Endodermal cell (in vitro differentiated cells): ENCODE results near the gene NOS2. TPM values are rescaled to one million over a fixed set of nuclear protein-coding genes. Genes with fewer than 3 reads are reported as not detected.

Experiments
- DNase-seq: peaks from one replicate; pipeline ENCODE4 v3.0.0-alpha.2; 2017
- H3K27ac ChIP-seq: 2 replicates; pipeline ENCODE4 v1.5.1; 2013; ENCODE audit warnings: mild to moderate bottlenecking, low read depth, low read length, moderate library complexity
- H3K27me3 ChIP-seq: 2 replicates; pipeline ENCODE4 v1.6.1; 2013; ENCODE audit warnings: mild to moderate bottlenecking, low read length, moderate library complexity; ENCODE audit not compliant: insufficient read depth, control insufficient read depth, poor library complexity, severe bottlenecking
- H3K36me3 ChIP-seq: 2 replicates; pipeline ENCODE4 v1.7.0; 2013; ENCODE audit warnings: mild to moderate bottlenecking, low read length, moderate library complexity; ENCODE audit not compliant: control insufficient read depth, insufficient read depth
- H3K4me1 ChIP-seq: one replicate; pipeline ENCODE4 v1.7.0; 2013; ENCODE audit warnings: low read length; ENCODE audit not compliant: control insufficient read depth, insufficient read depth
- H3K4me3 ChIP-seq: 2 replicates; pipeline ENCODE4 v1.5.1; 2013; ENCODE audit warnings: mild to moderate bottlenecking, low read length, moderate library complexity
- H3K9ac ChIP-seq: 2 replicates; pipeline ENCODE4 v1.6.1; 2013; ENCODE audit warnings: mild to moderate bottlenecking, low read length, moderate library complexity; ENCODE audit not compliant: poor library complexity, severe bottlenecking; ENCODE audit errors: extremely low read depth
- H3K9me3 ChIP-seq: 2 replicates; pipeline ENCODE4 v1.6.1; 2013; ENCODE audit warnings: mild to moderate bottlenecking, low read length, moderate library complexity; ENCODE audit not compliant: control insufficient read depth
- H3K27ac Mint-ChIP-seq: 2 replicates; pipeline ENCODE4 v1.8.0; 2020; ENCODE audit warnings: mixed read lengths
- H3K27me3 Mint-ChIP-seq: 2 replicates; pipeline ENCODE4 v1.8.0; 2021; ENCODE audit warnings: mild to moderate bottlenecking, mixed read lengths; ENCODE audit not compliant: insufficient read depth
- H3K36me3 Mint-ChIP-seq: 2 replicates; pipeline ENCODE4 v1.8.0; 2020; ENCODE audit warnings: low read depth, mixed read lengths
- H3K4me1 Mint-ChIP-seq: 2 replicates; pipeline ENCODE4 v1.8.0; 2020; ENCODE audit warnings: mixed read lengths
- H3K4me3 Mint-ChIP-seq: 2 replicates; pipeline ENCODE4 v1.8.0; 2020; ENCODE audit warnings: mild to moderate bottlenecking, moderate library complexity, mixed read lengths
- H3K9me3 Mint-ChIP-seq: 2 replicates; pipeline ENCODE4 v1.8.0; 2020; ENCODE audit warnings: mild to moderate bottlenecking, mixed read lengths
- WGBS, 2 experiments: methylation state at CpG; one replicate each; pipeline versions ENCODE4 v1.1.5 to v1.1.7; 2013; ENCODE audit warnings: missing lambda C conversion rate in 2 of 2, mixed read lengths in 1 of 2; ENCODE audit not compliant: insufficient coverage in 1 of 2, insufficient read length in 1 of 2; 5-methylcytosine and 5-hydroxymethylcytosine counted together
- total RNA-seq, 2 donors: library from RNA; stranded (reverse); fragmentation: NEBNext Ultra II Directional in 1 of 2; extraction: Animal tissue kit (Norgen Biotek cat#: 25700) in 1 of 2; gene quantifications; 2 replicates in 1 of 2; 3 replicates in 1 of 2; pipeline ENCODE4 v1.2.1, GENCODE V29; 2021
- TF ChIP-seq, protein P1 (sequence below): fragments of 200-600 bp; sonication (generic); conservative IDR thresholded peaks from 2 replicates; pipeline ENCODE4 v1.5.0; 2021; ENCODE audit warnings: antibody characterized with exemption, mild to moderate bottlenecking

The NOS2 gene
- total RNA-seq, 2 donors from 2014 or later, result 0.26 to 0.62 TPM

DNA sequence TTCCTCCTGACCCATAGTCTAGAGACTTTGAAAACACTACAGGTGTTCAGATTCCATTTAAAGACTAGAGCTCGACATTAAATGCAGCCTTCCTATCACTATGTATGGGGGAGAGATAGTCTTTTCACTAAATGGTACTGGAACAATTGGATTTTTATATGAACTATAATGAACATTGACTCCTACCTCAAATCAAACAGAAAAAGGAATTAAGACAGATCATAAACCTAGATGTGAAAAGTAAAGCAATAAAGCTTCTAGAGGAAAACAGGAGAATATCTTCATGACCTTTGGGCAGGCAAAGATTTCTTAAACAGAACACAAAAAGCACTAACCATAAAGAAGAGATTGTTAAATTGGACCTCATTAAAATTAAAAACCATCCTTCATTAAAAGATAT lies 18.8 kb upstream of the NOS2 start:
- no peak overlapping the region for H3K9ac ChIP-seq
- no peaks in the 10 kb centered on the region for H3K27me3 ChIP-seq
- TF ChIP-seq, protein P1, sequence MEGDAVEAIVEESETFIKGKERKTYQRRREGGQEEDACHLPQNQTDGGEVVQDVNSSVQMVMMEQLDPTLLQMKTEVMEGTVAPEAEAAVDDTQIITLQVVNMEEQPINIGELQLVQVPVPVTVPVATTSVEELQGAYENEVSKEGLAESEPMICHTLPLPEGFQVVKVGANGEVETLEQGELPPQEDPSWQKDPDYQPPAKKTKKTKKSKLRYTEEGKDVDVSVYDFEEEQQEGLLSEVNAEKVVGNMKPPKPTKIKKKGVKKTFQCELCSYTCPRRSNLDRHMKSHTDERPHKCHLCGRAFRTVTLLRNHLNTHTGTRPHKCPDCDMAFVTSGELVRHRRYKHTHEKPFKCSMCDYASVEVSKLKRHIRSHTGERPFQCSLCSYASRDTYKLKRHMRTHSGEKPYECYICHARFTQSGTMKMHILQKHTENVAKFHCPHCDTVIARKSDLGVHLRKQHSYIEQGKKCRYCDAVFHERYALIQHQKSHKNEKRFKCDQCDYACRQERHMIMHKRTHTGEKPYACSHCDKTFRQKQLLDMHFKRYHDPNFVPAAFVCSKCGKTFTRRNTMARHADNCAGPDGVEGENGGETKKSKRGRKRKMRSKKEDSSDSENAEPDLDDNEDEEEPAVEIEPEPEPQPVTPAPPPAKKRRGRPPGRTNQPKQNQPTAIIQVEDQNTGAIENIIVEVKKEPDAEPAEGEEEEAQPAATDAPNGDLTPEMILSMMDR, result no peak
- H3K4me1 Mint-ChIP-seq, result no peaks in the 10 kb centered on the region
- no peaks in the 10 kb centered on the region for H3K27me3 Mint-ChIP-seq
- peaks cover 27% of the 10 kb centered on the region for H3K9me3 ChIP-seq
- H3K27ac Mint-ChIP-seq, result no peak overlapping the region
- peaks cover 34% of the 10 kb centered on the region for H3K9me3 Mint-ChIP-seq
- no peaks in the 10 kb centered on the region for H3K36me3 ChIP-seq
- H3K4me3 Mint-ChIP-seq, result no peak overlapping the region
- DNase-seq, result no peak
- H3K4me3 ChIP-seq, result no peak overlapping the region
- no CpG with 5 or more reads among the region's 1 CpG for WGBS, 2 experiments
- no peak overlapping the region for H3K27ac ChIP-seq
- H3K36me3 Mint-ChIP-seq, result no peaks in the 10 kb centered on the region
- H3K4me1 ChIP-seq, result no peaks in the 10 kb centered on the region

- TF ChIP-seq, protein P1, result no peak
- no peak overlapping the region for H3K9ac ChIP-seq
- Mint-ChIP-seq H3K4me3 (no peak overlapping the region), H3K4me1 (no peaks in the 10 kb centered on the region), H3K27me3 (no peaks in the 10 kb centered on the region), H3K36me3 (no peaks in the 10 kb centered on the region), H3K9me3 (peaks cover 32% of the 10 kb centered on the region), H3K27ac (no peak overlapping the region)
- peaks cover 26% of the 10 kb centered on the region for H3K9me3 ChIP-seq
- no peak overlapping the region for H3K27ac ChIP-seq
- H3K4me3 ChIP-seq, result no peak overlapping the region
- no peaks in the 10 kb centered on the region for H3K27me3 ChIP-seq
- H3K4me1 ChIP-seq, result no peaks in the 10 kb centered on the region
- 79 to 100% methylated on average over 4 to 7 of the region's 7 CpGs for WGBS, 2 experiments
- H3K36me3 ChIP-seq, result no peaks in the 10 kb centered on the region
- no peak for DNase-seq
Observed at GRCh38 chr17:27818401-27819105, 18.2 kb upstream of the NOS2 start.

- peaks cover 25% of the 10 kb centered on the region for H3K9me3 Mint-ChIP-seq
- no peak for DNase-seq
- H3K36me3 Mint-ChIP-seq, result no peaks in the 10 kb centered on the region
- no peak overlapping the region for H3K27ac Mint-ChIP-seq
- TF ChIP-seq, protein P1, result no peak
- Histone ChIP-seq H3K27me3 (no peaks in the 10 kb centered on the region), H3K9me3 (peaks cover 18% of the 10 kb centered on the region), H3K4me3 (no peak overlapping the region), H3K9ac (no peak overlapping the region), H3K27ac (no peak overlapping the region), H3K36me3 (no peaks in the 10 kb centered on the region), H3K4me1 (no peaks in the 10 kb centered on the region)
- H3K27me3 Mint-ChIP-seq, result no peaks in the 10 kb centered on the region
- H3K4me3 Mint-ChIP-seq, result no peak overlapping the region
- WGBS, 2 experiments, result 71% methylated on average over 1 of the region's 1 CpG; no CpG with 5 or more reads in 1 of the 2 experiments
- H3K4me1 Mint-ChIP-seq, result no peaks in the 10 kb centered on the region
Observed at GRCh38 chr17:27817731-27818130, 17.4 kb upstream of the NOS2 start.
